Astrocyte of the spinal cord (primary cell): ENCODE data around the gene NPAS3.
A peak's percentile ranks its signal among the peaks of the same experiment; 100 is the strongest.

Experiments used
- DNase-seq: peaks from one replicate; pipeline ENCODE4 v3.0.0; 2011; ENCODE audit warnings: low read depth, low spot score
- H3K4me3 ChIP-seq: 2 replicates; pipeline ENCODE4 v1.5.1; 2011; ENCODE audit warnings: low read depth, mild to moderate bottlenecking, low read length, moderate library complexity
- in situ Hi-C: cut with HindIII; loops from 2 replicates; pipeline ENCODE4 v1.10.0; 2017; ENCODE audit warnings: low sequenced_read_pairs
- TF ChIP-seq, protein P1 (sequence below): IDR thresholded peaks from 2 replicates; pipeline ENCODE4 v1.5.1; 2012; ENCODE audit warnings: low read depth, mild to moderate bottlenecking, low read length, inconsistent platforms

The NPAS3 gene

DNA sequence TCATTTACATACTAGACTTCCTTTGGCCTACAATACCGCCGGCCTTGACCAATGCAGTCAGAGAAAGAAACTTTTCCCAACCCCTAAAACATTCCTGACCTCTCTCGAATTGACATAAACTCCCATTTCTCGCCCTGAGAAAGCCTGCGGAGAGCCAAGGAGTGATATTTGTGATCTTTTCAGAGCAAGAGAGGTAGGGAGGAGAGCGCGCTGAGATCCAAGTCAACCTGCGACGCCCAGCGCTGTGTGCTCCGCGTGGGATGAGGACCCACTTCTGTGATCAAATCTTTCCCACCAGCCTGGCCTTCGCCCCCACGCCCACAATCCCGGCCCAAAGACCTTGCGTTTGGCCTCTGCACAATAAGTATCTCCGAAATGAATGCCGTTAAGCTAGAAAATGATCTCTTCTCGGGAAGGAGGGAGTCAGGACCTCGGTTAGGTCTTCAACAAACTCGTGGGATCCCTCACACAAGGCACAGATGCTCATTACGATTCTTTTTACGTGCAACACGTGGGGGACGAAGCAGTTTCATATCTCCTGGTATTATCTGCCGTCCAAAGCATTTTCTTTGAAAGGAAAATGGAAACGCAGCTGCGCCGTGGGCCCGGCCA is 6.3 kb upstream of the NPAS3 start:
- TF ChIP-seq, protein P1, sequence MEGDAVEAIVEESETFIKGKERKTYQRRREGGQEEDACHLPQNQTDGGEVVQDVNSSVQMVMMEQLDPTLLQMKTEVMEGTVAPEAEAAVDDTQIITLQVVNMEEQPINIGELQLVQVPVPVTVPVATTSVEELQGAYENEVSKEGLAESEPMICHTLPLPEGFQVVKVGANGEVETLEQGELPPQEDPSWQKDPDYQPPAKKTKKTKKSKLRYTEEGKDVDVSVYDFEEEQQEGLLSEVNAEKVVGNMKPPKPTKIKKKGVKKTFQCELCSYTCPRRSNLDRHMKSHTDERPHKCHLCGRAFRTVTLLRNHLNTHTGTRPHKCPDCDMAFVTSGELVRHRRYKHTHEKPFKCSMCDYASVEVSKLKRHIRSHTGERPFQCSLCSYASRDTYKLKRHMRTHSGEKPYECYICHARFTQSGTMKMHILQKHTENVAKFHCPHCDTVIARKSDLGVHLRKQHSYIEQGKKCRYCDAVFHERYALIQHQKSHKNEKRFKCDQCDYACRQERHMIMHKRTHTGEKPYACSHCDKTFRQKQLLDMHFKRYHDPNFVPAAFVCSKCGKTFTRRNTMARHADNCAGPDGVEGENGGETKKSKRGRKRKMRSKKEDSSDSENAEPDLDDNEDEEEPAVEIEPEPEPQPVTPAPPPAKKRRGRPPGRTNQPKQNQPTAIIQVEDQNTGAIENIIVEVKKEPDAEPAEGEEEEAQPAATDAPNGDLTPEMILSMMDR = no peak
- in situ Hi-C loops = no loop called here
- no peak overlapping the region for H3K4me3 ChIP-seq
- DNase-seq = no peak

DNA sequence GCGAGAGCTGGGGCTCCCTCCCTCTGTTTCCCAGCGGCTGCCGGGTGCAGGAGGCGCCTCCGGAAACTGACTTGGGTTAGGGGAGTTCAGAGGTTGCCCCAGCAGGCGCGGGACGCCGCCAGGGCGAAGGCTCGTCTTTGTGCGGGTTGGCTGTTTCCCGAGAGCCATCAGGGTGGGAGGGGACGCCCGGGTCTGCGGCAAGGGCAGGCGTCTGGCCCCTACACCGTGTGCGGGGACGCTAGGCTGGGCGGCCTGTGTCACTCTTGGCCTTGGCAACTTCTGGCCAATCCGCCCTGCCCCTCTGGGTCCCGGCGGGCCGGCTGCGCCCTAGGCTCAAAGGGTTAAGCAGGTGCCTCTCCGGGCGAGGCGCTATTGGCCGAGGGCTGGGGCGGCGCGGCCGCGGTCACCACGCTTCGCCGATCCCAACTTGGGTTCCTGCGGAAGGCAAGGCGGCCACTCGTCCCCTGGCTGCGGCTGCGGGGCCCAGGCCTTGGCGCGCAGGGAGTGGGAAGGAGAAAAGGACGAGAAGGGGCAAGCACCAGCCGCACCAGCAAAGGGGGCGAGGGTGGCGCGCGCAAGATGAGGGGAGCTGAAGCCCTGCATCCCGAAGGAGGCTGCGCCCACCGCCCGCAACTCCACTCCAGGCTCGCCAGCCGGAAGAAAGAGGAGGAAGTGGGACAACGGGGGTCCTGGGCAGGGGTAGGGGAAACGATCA is 5.6 kb upstream of the NPAS3 start:
- in situ Hi-C loops = no loop called here
- TF ChIP-seq, protein P1 = no peak
- H3K4me3 ChIP-seq = peak overlapping the region; percentile 43
- no peak for DNase-seq

DNA sequence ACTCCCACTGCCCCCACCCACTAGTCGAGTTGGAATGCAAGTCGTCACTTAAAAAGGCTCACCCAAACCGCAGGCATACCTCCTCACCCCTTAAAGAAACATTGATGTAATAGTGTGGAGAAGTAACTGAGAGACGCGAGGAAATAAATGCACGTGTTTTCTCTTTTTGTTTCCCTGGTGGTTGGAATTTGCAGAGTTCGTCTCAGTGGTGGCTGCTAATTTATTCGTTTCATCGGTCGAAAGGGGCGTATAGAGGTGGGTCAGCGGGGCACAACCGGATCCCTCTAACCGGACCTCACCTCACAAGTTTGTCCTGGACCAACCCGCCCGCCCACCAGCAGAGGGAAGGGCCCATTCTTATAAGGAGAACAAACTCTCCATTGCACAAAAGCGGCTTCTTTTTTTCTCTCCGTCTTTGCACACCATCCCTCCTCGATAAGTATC is 5.0 kb upstream of the NPAS3 start:
- peak; percentile 55 for DNase-seq
- TF ChIP-seq, protein P1 = peak; percentile 41
- H3K4me3 ChIP-seq = peak overlapping the region; percentile 43
- in situ Hi-C loops = no loop called here

DNA sequence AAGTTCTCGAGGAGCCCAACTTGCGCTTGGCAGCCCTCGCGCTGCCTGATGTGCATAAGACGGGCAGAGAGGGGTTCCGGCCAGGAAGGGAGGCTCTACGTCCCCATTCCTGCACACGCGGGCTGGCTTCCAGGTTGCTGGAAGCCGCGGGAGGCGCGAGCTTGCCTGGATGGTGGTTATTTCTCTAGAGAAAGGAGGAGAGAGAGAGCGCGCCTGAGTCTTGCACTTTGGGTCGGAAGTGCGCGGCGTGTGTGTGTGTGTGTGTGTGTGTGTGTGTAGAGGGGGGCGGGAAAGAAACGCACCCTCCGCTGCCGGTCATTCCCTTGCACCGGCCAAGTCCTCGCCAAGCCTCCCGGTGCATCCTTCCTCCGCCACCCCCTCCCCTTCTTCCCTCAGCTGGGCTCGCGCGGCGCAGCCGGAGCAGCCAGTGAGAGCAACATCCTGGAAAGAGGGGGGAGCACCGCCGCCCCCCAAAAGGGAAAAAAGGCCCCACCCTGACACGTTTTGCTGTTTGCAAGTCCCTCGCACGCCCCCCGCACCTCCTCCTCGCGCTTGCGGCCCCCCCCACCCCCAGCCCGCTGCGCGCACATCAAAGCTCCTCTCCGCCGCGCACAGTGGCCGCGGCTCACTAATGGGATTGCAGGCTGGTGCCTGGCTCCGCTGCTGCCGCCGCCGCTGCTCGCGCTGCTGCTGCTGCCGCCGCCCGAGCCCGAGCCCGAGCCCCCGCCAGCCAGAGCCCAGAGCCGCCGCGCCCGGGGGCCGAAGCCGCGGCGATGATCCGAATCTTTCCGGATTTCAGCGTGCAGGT is 4.4 kb upstream of the NPAS3 start:
- TF ChIP-seq, protein P1 = no peak
- peak; percentile 47 for DNase-seq
- in situ Hi-C loops = no loop called here
- H3K4me3 ChIP-seq = peak overlapping the region; percentile 43

DNA sequence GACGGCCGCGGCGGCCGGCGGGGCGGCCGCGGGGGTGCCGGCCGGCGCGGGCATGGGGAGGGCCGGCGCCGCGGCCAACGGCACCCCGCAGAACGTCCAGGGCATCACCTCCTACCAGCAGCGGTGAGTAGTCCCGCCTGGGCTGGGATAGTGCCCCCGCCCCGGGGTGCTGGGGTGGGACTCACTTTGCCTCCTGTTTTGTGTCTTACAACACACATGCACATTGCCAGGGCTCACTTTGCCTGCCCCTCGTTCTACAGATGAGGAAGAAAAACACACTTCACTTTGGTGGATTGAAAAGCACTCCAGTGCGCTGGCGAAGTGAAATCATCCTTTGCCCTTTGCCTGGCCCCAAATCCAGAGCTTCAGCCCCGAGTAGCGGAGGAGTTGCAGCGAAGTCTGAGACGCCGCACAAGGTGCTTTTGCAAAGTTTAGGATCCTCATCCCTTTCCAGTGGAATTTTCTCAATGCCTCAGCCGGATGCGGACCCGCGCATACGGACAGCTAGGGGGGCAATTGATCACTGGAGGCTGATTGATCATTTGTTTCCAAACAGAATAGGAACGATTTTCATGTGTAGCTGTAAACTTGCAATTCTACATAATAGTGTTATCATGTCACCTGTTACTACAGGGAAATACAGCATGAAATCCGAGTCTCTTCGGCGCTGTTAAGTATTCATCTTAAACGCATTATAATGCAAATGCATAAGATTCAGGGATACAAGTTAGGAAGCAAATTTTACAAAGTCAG is 3.6 kb upstream of the NPAS3 start:
- peak overlapping the region; percentile 43 for H3K4me3 ChIP-seq
- DNase-seq = no peak
- in situ Hi-C loops = no loop called here
- TF ChIP-seq, protein P1 = no peak
